CD4-positive, alpha-beta T cell treated with Interleukin-1 beta for 1 hour (primary cell): Measurements from ENCODE around the gene LDLRAP1.

Source experiments
- DNase-seq, 2 donors: peaks; one replicate each; pipeline ENCODE4 v3.0.0-alpha.2; 2020 to 2022

The LDLRAP1 gene

DNA sequence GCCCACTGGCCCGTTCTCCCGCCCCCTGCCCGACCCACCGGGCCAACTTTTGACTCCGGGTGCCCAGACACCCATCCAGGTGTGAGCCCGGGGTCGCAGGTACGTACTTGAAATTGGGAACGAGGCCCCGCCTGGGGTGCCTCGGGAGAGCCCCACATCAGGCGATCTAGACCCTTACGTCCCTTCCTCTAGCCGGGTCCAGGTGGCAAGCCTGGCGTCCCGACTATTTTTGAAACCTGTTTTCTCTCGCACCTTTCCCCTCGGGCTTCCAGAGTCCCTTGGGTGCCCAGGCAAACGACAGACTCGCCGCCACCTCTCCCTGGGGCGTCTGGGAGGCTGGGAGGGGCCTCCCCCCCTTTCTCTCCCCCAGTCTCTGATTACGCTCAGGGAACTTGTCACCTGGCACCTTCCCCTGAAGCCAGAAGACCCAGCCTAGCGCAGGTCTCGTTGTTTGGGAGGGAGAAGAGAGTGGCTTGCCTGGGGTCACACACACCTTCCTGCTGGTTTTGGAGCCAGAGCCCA is 898 bp downstream of the LDLRAP1 start:
- no peak for DNase-seq

DNA sequence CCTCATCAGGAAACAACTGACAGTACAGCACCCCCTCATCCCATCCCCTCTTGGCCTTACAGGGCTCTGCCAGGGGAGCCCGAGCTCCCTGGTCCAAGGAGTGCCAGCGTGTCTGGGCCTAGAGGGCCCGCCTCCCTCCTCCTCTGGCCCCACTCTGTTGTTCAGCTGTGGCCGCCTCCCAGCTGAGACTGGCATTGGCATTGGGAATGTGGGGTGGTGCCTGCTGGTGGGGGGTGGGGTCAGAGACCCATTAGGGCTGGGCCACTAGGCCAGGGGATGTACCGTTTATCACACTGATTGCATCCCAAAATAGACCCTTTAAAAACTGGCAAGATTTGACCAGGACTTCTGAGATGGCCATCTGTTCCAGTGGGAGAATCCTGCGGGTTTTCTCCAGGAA is 1.4 kb downstream of the LDLRAP1 start:
- DNase-seq, result no peak

GRCh38 chr1:25545767-25546166 is 2.4 kb downstream of the LDLRAP1 start:
- DNase-seq, result no peak

DNA sequence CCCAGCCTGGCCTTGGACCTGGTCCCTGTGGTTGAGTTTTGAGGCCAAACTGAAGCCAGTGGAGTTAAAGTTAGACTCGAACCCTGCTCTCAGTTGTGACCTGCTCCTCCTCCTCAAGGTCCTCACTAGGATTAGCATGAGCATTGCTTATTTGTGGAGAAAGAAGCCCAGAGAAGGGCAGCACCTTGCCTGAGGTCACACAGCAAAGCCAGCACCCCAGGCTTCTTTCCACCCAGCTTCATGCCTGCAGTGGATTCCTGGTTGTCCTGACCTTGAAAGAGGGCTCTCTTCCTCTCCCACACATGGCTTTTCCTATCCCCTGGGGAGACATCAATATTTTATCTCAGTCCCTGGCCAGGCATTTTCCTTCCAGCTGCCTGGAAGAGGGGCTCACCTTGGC is 2.8 kb downstream of the LDLRAP1 start:
- DNase-seq, result no peak

DNA sequence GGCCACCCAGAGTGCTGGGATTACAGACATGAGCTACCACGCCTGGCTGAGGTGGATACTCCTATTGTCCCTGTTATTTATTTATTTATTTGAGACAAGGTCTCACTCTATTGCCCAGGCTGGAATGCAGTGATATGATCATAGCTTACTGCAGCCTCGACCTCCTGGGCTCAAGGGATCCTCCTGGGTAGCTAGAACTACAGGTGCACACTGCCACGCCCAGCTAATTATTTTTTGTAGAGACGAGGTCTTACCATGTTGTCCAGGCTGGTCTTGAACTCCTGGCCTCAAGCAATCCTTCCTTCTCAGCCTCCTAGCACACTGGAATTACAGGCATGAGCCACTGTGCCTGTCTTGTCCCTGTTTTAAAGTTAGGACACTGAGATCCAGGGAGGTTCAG is 5.2 kb downstream of the LDLRAP1 start:
- DNase-seq, result no peak

- DNase-seq, result peak; percentile 71 to 72
Observed at GRCh38 chr1:25549273-25550154, 6.1 kb downstream of the LDLRAP1 start.

GRCh38 chr1:25550155-25550506 is 6.7 kb downstream of the LDLRAP1 start:
- no peak for DNase-seq

- DNase-seq, result no peak
Observed at GRCh38 chr1:25550683-25551310, 7.4 kb downstream of the LDLRAP1 start.

GRCh38 chr1:25553749-25554429 is 10.5 kb downstream of the LDLRAP1 start:
- DNase-seq, result no peak

GRCh38 chr1:25554430-25554780 is 11.0 kb downstream of the LDLRAP1 start:
- DNase-seq, result no peak

DNA sequence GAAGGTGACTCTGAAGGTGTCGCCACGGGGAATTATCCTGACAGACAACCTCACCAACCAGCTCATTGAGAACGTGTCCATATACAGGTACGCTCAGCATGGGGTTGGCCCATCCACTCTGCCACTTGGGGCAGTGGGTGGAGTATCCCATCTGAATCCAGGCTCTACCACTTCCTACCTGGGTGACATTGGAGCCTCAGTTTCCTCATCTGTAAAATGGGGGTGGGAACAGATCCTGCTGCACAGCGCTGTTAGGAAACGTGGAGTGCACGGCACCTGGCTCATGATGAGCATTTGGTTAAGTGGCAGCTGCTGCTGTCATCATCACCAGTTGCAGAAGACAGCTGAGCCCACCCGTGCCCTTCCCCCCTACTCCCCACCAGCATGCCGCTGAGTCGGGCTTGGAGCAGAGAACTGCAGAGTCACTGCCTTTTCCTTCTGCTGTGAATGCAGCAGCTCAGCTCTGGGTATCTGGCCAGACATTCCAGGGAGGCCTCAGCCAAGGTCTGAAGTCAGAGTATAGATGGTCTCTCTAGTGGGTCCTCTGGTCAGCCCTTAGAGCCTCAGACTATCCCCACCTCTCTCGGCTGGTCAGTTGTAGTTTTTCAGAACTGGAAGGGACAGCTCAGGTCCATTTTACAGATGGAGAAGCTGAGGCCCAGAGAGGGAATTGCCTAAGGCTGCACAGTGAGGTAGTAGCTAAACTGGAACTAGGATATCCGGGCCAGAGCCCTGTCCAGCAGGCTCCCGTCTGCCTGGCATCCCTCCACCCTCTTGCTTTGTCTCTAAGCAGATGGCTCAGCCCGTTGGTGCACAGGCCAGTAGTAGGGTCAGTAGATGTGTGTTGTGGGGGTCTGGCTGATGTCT is 11.7 kb downstream of the LDLRAP1 start:
- no peak for DNase-seq

DNA sequence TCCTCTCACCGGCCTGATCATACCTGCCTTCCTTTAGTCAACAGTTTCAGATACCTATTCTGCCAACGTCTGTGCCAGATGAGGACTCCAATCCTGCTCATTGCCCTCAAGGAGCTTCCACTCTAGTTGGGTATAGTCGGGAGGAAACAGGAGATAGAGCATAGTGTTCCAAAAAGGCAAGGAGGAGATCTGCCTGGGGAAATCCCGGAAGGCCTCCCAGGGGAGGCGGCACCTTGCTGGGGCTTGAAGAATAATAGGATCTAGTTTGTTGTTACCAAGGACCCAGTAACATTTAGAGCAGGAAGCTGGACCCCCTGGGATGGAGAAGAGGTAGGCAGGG is 12.3 kb downstream of the LDLRAP1 start:
- no peak for DNase-seq

- DNase-seq, result no peak
Observed at GRCh38 chr1:25556132-25556670, 12.8 kb downstream of the LDLRAP1 start.

DNA sequence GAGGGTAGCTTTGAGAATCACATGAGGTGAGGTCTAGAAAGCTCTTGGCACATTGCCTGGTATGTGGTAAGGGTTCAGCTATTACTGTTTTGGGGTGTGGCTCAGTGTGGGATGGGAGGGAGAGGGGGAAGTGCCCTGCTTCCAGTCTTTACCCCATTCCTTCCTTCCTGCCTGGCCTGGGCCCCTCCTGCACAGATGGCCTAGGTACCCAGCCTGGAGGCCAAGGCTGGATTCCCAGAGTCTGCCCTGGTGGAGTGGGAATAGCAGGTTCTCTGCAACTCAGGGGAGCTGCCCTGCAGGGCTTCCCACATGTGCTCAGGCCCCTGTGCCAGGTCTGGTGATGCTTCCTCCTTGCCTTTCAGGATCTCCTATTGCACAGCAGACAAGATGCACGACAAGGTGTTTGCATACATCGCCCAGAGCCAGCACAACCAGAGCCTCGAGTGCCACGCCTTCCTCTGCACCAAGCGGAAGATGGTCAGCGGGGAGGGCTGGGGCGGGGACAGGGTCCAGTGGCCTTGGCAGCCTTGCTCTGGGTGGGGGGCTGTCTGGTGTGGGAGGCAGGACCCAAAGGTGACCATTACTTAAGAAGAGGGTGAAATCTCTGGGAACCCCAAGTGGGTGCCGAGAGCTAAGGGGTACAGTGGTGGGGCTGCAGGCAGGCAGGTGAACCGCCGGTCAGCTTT is 13.5 kb downstream of the LDLRAP1 start:
- DNase-seq, result peak; percentile 28 to 48

DNA sequence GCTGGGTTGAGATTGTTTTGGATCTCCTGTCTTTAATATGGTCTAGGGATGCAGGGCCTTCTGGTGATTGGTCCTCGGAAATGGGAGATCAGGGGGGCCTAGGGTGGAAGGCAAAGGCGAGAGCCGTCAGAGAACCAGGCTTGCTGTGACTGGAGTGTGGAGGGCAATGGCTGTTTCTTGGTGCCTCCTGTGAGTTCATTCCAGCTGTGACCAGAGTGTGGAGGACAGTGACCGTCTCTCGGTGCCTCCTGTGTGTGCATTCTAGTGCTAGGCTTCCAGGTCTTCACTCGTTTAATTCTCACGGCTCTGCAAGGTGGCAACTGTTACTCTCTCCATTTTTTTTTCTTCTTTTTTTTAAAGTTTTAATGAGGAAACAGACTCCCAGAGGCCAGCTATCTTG is 14.1 kb downstream of the LDLRAP1 start:
- DNase-seq, result no peak

GRCh38 chr1:25559031-25559430 is 15.6 kb downstream of the LDLRAP1 start:
- no peak for DNase-seq

DNA sequence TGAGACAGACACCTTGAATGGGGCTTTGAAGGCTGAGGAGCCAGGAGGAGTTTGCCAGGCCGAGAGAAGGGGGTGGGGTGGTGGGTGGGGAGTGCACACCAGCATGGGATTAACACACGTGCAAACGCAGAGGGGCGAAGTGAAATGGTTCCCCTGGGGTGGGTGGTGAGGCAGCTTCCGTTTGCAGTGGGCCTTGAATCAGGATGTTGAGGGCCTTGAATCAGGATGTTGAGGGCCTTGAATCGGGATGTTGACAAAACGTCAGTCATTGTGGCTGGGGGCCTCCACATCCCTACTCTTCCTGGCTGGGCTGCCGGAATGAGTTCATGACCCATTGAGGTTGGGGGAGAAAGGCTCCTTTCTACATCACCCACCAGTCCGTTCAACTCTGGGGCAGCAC is 16.6 kb downstream of the LDLRAP1 start:
- DNase-seq, result no peak

GRCh38 chr1:25560788-25561187 is 17.4 kb downstream of the LDLRAP1 start:
- no peak for DNase-seq

GRCh38 chr1:25561421-25562100 is 18.2 kb downstream of the LDLRAP1 start:
- no peak for DNase-seq

DNA sequence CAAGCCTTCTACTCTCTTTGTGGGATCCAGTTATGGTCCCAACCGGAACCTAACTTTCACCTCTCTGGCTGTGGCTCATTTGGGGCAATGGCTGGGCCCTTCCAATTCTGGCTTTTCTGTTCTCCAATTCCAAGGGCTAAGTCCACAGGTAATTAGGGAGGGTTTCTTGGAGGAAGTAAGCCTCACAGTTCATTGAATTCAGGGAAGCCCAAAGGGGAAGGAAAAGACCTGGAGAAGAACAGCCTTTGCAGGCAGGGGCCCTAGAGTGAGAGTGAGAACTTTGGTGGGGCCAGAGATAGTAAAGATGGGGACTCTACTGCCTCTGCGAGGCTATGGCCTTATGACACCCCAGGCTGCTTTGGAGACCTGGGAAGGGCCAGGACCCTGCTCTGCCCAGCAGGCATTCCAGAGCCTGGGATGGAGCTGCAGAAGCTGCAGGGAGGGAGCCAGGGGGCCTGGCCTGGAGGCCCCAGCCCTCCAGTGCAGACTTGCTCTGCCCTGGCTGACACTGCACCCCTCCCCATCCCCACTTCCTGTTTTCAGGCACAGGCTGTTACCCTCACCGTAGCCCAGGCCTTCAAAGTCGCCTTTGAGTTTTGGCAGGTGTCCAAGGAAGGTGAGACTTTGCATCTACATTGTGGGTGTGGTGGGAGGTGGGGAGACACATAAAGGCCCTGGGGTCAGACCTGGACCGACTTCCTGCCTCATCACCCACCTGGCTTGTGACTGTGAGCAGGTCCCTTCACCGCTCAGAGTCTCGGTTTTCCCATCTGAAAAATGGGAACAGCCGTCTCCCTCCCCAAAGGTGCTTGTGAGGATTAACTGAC is 18.9 kb downstream of the LDLRAP1 start:
- peak; percentile 89 to 90 for DNase-seq

DNA sequence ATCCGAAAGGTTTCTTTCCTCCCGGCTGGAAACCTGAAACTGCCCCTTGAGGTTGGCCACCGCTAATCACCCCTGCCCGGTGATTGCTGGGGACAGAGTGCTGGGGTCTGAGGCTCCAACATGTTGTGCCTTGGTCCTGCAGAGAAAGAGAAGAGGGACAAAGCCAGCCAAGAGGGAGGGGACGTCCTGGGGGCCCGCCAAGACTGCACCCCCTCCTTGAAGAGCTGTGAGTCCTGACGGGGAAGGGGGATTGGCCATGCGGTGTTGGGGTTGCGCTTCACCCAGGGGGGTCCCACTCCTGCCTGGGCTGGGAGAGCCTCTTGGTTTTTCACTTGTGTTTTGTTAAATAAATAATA is 19.5 kb downstream of the LDLRAP1 start:
- DNase-seq, result no peak
